NCI-H1436 (cell line): ENCODE data around the gene RRAS.
"Not testable (repeated sequence)": the region's sequence is repeated elsewhere in the genome, so short reads cannot be mapped to it uniquely, and the experiment has no call there.

ENCODE experiments used
- DNase-seq: peaks from one replicate; lab custom pipeline; 2025; lab: John Stamatoyannopoulos, UW

Gene RRAS

GRCh38 chr19:49631014-49631588 lies 8.8 kb downstream of the RRAS start:
- no peak for DNase-seq

DNA sequence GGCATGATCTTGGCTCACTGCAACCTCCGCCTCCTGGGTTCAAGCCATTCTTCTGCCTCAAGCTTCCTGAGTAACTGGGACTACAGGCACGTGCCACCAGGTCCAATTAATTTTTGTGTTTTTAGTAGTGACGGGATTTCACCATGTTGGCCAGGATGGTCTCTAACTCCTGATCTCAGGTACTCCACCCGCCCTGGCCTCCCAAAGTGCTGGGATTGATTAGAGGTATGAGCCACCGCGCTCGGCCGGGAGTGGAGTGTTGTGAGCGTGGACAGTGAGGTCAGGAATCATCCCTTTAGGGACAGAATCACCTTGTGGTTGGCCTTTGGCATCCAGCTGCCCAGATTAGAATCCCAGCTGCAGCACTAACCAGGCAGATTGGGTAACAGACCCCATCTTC lies 10.3 kb downstream of the RRAS start:
- DNase-seq = no peak

- DNase-seq = no peak
Observed at GRCh38 chr19:49626226-49626625, 13.7 kb downstream of the RRAS start.

DNA sequence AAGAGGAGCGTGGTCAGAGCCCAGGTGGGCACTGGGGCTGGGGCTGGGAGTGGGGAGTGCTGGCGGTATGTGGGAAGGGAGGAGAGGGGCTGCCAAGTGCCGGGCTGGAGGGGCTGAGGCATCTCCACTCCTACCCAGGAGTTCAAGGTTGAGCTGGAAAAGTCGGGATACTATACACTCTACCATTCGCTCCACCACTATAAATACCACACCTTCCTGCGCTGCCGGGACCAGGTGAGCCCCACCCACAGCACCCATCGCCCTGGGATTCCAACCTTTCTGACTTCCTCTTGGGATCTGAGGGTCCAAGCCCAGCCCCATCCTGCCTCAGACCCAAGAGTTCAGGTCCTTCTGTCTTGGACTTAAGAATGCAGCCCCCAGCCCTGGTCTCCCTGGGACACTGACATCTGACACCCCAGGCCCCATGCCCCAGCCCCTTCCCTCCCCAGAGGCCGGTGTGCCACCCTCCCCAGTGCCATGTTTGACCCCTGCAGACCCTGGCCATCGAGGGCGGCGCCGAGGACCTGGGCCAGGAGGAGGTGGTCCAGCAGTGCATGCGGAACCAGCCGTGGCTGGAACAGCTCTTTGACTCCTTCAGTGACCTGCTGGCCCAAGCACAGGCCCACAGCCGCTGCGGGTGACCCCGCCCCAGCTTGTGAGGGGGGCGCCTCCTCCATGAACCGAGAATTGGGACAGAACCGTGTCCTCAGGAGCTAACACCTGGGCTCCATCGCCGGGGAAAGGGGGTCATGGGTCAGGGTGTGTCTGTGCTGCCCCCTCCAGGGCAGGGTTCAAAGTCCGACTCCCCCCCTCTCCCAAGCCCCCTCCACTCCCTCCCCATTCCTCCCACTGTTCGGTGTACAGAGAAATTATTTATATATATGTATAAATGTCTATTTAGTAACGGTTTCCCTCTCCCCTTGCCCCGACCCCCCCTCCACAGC lies 14.7 kb downstream of the RRAS start:
- DNase-seq = no peak

- not testable (repeated sequence) for DNase-seq
Observed at GRCh38 chr19:49617860-49618259, 22.1 kb downstream of the RRAS start.

DNA sequence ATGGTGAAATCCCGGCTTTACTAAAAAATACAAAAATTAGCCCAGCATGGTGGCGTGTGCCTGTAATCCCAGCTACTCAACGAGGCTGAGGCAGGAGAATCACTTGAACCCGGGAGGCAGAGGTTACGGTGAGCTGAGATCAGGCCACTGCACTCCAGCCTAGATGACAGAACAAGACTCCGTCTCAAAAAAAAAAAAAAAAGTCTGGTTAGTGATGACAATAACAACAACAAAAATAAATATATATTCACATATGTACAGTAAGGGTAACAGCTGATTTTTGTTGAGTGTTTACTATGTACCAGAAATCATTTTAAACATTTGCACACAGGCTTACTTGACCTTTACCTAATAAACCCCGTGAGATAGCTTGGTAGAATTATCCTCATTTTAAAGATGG lies 23.0 kb downstream of the RRAS start:
- no peak for DNase-seq

DNA sequence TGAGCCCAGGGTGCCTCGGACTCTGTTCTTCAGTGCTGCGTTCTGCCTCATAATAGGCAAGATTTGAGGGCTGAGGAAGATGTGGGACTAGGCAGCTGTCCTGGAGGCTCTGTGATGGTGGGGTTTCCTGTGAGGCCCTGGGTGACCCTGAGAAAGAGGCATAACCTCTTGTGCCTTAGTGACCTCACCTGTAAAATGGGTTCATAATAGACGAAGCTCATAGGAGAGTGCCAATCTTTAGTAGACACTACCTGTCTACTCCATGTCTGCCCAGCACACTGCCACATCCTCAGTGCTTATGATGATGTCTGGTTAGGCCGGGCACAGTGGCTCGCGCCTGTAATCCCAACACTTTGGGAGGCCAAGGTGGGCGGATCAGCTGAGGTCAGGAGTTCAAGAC lies 23.4 kb downstream of the RRAS start:
- DNase-seq = no peak

GRCh38 chr19:49615861-49616260 lies 24.1 kb downstream of the RRAS start:
- no peak for DNase-seq

GRCh38 chr19:49614096-49614833 lies 25.7 kb downstream of the RRAS start:
- no peak for DNase-seq

- no peak for DNase-seq
Observed at GRCh38 chr19:49613374-49613773, 26.6 kb downstream of the RRAS start.

DNA sequence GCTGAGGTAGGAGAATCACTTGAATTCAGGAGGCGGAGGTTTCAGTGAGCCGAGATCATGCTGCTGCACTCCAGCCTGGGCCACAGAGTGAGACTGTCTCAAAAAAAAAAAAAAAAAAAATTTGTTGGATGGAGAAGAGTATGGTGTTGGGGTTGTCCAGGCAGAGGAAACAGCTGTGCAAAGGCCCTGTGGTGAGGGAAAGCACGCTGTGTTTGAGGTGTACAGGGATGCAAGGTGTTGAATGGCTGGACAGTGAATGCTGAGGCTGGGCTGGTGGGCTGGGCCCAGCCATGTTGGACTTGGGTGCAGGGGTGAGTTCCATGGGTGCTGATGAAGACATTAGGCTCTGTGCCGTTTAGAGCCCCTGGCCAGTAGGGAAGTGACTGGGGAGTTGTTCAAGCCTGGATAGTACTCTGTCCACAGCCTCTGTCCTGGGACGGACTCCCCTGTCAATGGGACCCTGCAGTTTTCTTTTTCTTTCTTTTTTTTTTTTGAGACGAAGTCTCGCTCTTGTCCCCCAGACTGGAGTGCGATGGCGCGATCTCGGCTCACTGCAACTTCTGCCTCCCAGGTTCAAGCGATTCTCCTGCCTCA lies 30.3 kb downstream of the RRAS start:
- DNase-seq = no peak

DNA sequence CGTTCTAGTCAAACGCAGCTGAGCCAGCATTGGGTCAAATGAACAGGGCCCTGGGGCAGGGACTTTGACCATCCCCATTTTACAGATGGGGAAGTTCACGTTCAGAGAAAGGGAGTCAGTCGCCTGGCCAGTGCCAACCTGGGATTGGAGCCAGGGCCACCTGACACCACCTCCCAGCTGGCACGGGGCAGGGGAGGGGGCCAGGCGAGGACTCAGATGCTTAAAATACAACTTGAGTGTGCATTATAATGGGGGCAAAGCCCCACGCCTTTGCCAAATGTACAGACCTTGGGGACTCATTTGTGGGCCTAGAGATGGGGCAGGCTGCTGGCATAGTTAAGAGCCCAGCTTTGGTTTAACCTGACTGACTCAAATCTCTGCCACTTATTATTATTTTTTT lies 34.3 kb downstream of the RRAS start:
- DNase-seq = no peak

- no peak for DNase-seq
Observed at GRCh38 chr19:49602806-49603205, 37.1 kb downstream of the RRAS start.

- DNase-seq = no peak
Observed at GRCh38 chr19:49601482-49602038, 38.4 kb downstream of the RRAS start.

GRCh38 chr19:49599378-49600295 lies 40.3 kb downstream of the RRAS start:
- DNase-seq = no peak

DNA sequence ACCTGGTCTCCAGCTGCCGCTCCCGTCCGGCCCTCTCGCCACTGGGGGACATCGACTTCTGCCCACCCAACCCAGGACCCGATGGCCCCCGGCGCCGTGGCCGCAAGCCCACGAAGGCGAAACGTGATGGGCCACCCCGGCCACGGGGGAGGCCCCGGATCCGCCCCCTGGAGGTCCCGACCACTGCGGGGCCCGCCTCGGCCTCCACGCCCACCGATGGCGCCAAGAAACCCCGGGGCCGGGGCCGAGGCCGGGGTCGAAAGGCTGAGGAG lies 42.3 kb downstream of the RRAS start:
- no peak for DNase-seq

GRCh38 chr19:49596954-49597702 lies 42.8 kb downstream of the RRAS start:
- DNase-seq = no peak

DNA sequence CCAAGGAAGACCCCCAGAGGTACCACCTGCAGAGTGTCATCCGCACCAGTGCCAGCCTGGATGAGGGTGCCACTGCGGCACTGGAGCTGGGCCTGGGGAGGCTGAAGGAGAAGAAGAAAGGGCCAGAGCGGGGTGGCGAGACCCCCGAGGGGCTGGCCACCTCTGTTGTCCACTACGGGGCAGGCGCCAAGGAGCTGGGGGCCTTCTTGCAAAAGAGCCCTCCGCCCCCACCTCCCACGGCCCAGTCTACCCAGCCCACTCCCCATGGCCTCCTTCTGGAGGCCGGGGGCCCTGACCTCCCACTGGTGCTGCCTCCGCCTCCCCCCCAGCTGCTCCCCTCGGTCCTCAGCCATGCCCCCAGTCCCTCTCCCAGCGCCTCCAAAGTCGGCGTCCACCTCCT lies 43.5 kb downstream of the RRAS start:
- DNase-seq = no peak

- no peak for DNase-seq
Observed at GRCh38 chr19:49595819-49596404, 44.0 kb downstream of the RRAS start.
